ENCODE results near the gene PROZ.

DNA sequence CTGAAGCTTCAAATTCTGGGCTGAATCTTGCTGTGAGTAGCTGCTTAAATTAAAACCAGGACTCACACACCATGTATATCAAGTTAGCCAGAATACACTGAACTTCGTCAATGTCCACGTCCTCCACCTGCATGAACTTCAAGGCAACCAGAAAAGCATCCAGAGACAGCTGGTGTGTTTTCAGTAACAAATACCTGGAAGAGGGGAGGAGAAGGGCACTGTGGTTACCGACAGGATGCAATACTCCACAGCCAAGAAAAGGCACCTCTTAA lies 20.4 kb downstream of the PROZ start:
- TF ChIP-seq POLR2A (IDR thresholded peaks at IDR 0.05) (no peak), EP300 (IDR thresholded peaks at IDR 0.05) (no peak)
